Gastrocnemius medialis (tissue), 4 donors: ENCODE results near the gene EIF5AL1. TPM values are rescaled to one million over a fixed set of nuclear protein-coding genes. Genes with fewer than 3 reads are reported as not detected.
A peak's percentile ranks its signal among the peaks of the same experiment; 100 is the strongest.
"Not testable (repeated sequence)": the region's sequence is repeated elsewhere in the genome, so short reads cannot be mapped to it uniquely, and the experiment has no call there.

Source experiments
- ATAC-seq, 2 donors: fragments of 150-250 bp; one replicate each; pipeline ENCODE4 v1.9.1; 2016
- DNase-seq, 2 donors: peaks; one replicate each; pipeline ENCODE4 v3.0.0-alpha.2; 2019
- H3K27ac ChIP-seq, 4 donors: fragments of 200-600 bp; sonication (generic); 1 replicate in 1 of 4; 2 replicates in 3 of 4; pipeline ENCODE4 v1.5.1; 2016 to 2018; ENCODE audit warnings: mild to moderate bottlenecking in 2 of 4, moderate library complexity in 1 of 4
- H3K27me3 ChIP-seq, 3 donors: fragments of 200-600 bp; sonication (generic) in 2 of 3; 1 replicate in 1 of 3; 2 replicates in 2 of 3; pipeline versions ENCODE4 v1.5.1 to v1.6.0; 2016 to 2019; ENCODE audit warnings: mild to moderate bottlenecking in 1 of 3, moderate library complexity in 1 of 3
- H3K36me3 ChIP-seq, 2 donors: fragments of 200-600 bp; sonication (generic) in 1 of 2; one replicate each; pipeline ENCODE4 v1.5.1; 2017 to 2018
- H3K4me1 ChIP-seq, 2 donors: fragments of 200-600 bp; sonication (generic) in 1 of 2; one replicate each; pipeline ENCODE4 v1.5.1; 2016 to 2017; ENCODE audit warnings: mild to moderate bottlenecking in 2 of 2
- H3K4me3 ChIP-seq, 4 donors: fragments of 200-600 bp; sonication (generic) in 3 of 4; 1 replicate in 1 of 4; 2 replicates in 3 of 4; pipeline ENCODE4 v1.5.1; 2016 to 2019; ENCODE audit warnings: mild to moderate bottlenecking in 2 of 4
- H3K9me3 ChIP-seq, 3 donors: fragments of 200-600 bp; sonication (generic) in 2 of 3; 1 replicate in 1 of 3; 2 replicates in 2 of 3; pipeline ENCODE4 v1.5.1; 2016 to 2019
- POLR2A ChIP-seq, 2 donors: fragments of 450-650 bp; IDR thresholded peaks; one replicate each; pipeline ENCODE4 v1.6.1; 2017; ENCODE audit warnings: antibody characterized with exemption in 2 of 2, mild to moderate bottlenecking in 2 of 2, moderate library complexity in 2 of 2
- in situ Hi-C, 4 donors: fragments of 200-750 bp; cut with MboI; loops; one replicate each; pipeline versions ENCODE4 v1.15.0 to v1.8.0; 2017; ENCODE audit warnings: low sequenced_read_pairs in 4 of 4
- intact Hi-C: fragments of 100-400 bp; cut with DNase I; formaldehyde crosslinking; loops from one replicate; pipeline ENCODE4 v1.15.1; 2023; ENCODE audit warnings: low total_unique reads
- total RNA-seq, 4 donors: library from RNA; depleted of rRNA; stranded (reverse); fragments of >200 nt; gene quantifications; one replicate each; pipeline versions ENCODE4 v1.1.0 to v1.2.3, GENCODE V29; 2016
- TF ChIP-seq, protein P1 (sequence below), 5 experiments: fragments of 450-650 bp in 3 of 5; fragments of 200-600 bp in 2 of 5; sonication (generic) in 2 of 5; IDR thresholded peaks in 4 of 5; conservative IDR thresholded peaks in 1 of 5; 1 replicate in 4 of 5; 2 replicates in 1 of 5; pipeline ENCODE4 v1.5.1; 2016 to 2019; ENCODE audit warnings: antibody characterized with exemption in 5 of 5, mild to moderate bottlenecking in 3 of 5, moderate library complexity in 3 of 5

The EIF5AL1 gene
- total RNA-seq, 4 donors from 2014 or later: 0.13 to 0.75 (median 0.35) TPM

DNA sequence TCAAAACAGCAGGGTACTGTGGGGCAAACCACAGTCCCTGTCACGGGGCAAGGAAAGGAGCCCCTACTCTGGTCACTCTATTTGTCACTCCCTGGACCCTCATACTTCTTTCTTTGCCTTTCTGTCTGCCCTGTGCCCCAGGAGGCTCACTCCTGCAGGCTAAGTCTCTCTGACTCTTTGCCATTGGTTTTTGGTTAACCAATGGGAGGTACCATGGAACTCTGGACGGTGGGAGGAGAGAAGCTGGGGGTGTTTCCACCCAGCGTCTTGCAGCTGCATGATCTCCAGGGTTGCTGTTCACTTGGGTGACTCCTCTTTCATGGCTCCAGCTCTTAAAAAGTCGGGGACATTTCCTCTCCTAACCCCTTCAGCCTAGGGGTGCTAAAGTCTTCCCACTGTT is 15.4 kb upstream of the EIF5AL1 start:
- no peak for DNase-seq
- TF ChIP-seq POLR2A (IDR thresholded peaks at IDR 0.05): no peak
- no peaks in the 10 kb centered on the region for H3K36me3 ChIP-seq
- no peak overlapping the region for H3K4me3 ChIP-seq
- intact Hi-C loops: no loop called here
- H3K27me3 ChIP-seq: peaks cover 0 to 3% (median 0%) of the 10 kb centered on the region in 3 donors
- in situ Hi-C loops: no loop called here
- H3K9me3 ChIP-seq: no peaks in the 10 kb centered on the region
- H3K27ac ChIP-seq: no peak overlapping the region
- ATAC-seq: no peak
- H3K4me1 ChIP-seq: peaks cover 0 to 17% of the 10 kb centered on the region in 2 donors

DNA sequence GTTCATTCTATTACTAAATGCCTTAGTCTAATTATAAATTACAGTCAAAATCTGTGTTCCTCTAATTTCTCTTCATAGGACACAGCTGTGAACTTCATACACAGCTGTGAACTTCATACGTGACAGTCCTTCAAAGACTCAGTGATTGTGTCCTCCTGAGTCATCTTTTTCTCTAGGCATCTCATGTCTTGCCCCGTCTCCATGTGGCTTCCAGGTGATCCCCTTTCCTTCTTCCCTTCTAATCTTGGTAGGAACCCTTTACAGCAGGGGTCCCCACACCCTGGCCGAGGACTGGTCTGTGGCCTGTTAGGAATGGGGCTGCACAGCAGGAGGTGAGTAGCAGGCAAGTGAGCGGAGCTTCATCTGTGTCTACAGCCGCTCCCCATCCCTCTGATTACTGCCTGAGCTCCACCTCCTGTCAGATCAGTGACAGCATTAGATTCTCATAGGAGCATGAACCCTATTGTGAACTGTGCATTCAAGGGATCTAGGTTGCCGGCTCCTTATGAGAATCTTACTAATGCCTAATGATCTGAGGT is 14.0 kb upstream of the EIF5AL1 start:
- Histone ChIP-seq H3K36me3 (no peaks in the 10 kb centered on the region), H3K27ac (no peak overlapping the region), H3K9me3 (no peaks in the 10 kb centered on the region), H3K4me3 (no peak overlapping the region), H3K27me3 (peaks cover 0 to 3% (median 0%) of the 10 kb centered on the region in 3 donors), H3K4me1 (peaks cover 0 to 2% of the 10 kb centered on the region in 2 donors)
- no peak for TF ChIP-seq POLR2A (IDR thresholded peaks at IDR 0.05)
- TF ChIP-seq, protein P1, sequence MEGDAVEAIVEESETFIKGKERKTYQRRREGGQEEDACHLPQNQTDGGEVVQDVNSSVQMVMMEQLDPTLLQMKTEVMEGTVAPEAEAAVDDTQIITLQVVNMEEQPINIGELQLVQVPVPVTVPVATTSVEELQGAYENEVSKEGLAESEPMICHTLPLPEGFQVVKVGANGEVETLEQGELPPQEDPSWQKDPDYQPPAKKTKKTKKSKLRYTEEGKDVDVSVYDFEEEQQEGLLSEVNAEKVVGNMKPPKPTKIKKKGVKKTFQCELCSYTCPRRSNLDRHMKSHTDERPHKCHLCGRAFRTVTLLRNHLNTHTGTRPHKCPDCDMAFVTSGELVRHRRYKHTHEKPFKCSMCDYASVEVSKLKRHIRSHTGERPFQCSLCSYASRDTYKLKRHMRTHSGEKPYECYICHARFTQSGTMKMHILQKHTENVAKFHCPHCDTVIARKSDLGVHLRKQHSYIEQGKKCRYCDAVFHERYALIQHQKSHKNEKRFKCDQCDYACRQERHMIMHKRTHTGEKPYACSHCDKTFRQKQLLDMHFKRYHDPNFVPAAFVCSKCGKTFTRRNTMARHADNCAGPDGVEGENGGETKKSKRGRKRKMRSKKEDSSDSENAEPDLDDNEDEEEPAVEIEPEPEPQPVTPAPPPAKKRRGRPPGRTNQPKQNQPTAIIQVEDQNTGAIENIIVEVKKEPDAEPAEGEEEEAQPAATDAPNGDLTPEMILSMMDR (IDR thresholded peaks at IDR 0.05 in 4 of 5, conservative IDR thresholded peaks at IDR 0.05 in 1 of 5): no peak
- intact Hi-C loops: no loop called here
- ATAC-seq (no peak), DNase-seq (no peak)
- in situ Hi-C loops: no loop called here

DNA sequence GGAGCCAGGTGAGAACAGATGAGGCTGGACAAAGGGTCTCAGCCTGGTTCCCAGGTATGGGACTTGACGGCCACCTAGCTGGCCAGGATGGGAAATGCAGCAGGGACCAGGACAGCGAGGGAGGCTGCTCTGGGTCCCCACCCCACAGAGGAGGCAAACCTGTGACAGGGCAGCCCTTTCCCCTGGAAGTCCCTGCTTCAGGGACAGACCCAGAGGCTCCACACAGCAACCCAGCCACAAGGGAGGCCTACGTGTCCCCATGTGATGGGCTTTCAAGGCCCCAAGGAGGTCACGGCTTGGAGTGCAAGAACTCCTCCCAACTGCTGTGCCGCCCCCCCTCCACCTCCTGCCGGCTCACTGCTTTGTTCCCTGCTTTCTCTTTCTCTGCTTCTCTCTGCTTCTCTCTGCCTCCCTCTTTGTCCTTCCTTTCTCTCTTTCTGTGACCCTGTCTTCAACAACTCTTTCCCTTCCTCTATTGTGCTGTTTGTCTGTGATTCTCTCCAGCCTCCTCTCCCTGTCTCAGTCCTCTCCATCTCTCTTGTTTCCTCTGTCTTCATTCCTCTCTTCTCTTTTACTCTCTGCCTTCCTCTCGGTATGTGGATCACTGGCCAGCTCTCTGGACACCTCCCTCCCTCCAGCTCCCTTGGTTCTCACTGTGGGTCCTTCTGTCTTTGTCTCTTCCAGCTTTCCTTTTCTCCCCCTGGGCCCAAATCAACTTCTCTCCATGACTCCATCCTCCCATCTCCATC is 9.6 kb upstream of the EIF5AL1 start:
- TF ChIP-seq POLR2A (IDR thresholded peaks at IDR 0.05): no peak
- TF ChIP-seq, protein P1 (IDR thresholded peaks at IDR 0.05 in 4 of 5, conservative IDR thresholded peaks at IDR 0.05 in 1 of 5): peak in 3 of 5 experiments; percentile 26 to 35 (median 27)
- no peak for ATAC-seq
- in situ Hi-C loops (no loop called here), intact Hi-C loops (no loop called here)
- Histone ChIP-seq H3K27ac (no peak overlapping the region), H3K36me3 (no peaks in the 10 kb centered on the region), H3K4me1 (no peaks in the 10 kb centered on the region), H3K27me3 (no peaks in the 10 kb centered on the region), H3K4me3 (no peak overlapping the region), H3K9me3 (no peaks in the 10 kb centered on the region)
- no peak for DNase-seq

DNA sequence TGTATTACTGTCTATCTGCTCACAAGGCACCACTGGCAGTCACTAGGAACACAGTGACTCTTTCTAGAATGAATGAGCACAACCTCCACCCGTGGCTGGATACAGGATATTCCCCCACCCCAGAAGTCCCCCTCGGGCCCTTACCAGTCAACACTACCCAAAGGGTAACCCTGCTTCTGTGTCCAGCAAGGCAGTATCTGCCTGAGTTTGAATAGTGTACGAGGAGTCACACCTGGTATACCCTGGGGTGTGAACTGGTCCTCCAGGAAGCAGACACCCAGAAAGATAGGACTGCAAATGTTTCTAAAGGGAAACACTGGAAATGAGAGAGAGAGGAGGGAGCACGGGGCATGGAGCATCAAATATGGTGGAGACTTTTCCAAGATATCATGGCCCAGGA is 8.5 kb upstream of the EIF5AL1 start:
- H3K36me3 ChIP-seq, H3K27ac ChIP-seq, H3K4me1 ChIP-seq, H3K27me3 ChIP-seq, in situ Hi-C loops, intact Hi-C loops, ATAC-seq, DNase-seq, H3K9me3 ChIP-seq, H3K4me3 ChIP-seq: not testable (repeated sequence)

DNA sequence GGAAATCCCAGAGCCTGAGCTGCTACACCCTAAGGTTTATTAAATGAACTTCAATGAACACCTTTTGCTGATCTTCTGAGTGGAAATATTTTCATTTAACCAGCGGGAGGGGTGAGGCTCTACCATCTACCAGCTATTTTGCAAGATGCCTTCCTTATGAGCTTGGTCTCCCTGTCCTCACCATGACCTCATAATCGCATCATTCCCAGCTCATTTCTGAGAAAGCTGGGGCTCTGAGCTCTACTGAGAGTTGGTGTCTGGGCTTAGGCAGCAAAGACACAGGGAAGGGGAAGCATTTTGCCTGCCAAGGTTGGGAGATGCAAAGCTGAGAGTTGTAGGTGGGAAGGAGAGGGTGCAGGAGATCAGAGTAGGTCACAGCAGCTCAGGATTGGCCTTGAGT is 7.8 kb upstream of the EIF5AL1 start:
- H3K4me3 ChIP-seq, H3K4me1 ChIP-seq, H3K9me3 ChIP-seq, H3K27ac ChIP-seq, ATAC-seq, in situ Hi-C loops, H3K27me3 ChIP-seq, intact Hi-C loops, DNase-seq, H3K36me3 ChIP-seq: not testable (repeated sequence)

DNA sequence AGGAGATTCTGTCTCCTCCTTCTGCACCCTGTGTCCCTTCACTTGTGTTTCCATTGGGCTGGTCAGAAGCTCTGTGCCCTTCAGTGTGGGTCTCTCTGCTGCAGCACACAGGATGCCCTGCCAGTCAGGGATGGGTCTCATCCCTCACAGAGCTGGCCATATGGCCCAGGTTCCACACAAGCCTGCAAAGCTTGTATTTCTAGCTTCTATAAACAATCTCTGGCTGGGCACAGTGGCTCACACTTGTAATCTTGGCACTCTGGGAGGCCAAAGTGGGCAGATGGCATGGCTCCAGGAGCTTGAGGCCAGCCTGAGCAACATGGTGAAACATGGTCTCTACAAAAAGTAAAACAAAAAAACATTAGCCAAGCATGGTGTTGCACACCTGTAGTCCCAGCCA is 7.0 kb upstream of the EIF5AL1 start:
- H3K4me1 ChIP-seq, DNase-seq, H3K36me3 ChIP-seq, H3K27me3 ChIP-seq, in situ Hi-C loops, H3K27ac ChIP-seq, ATAC-seq, intact Hi-C loops, H3K9me3 ChIP-seq, H3K4me3 ChIP-seq: not testable (repeated sequence)
